A549 (cell line): ENCODE results near the gene VPS54. TPM values are rescaled to one million over a fixed set of nuclear protein-coding genes. Genes with fewer than 3 reads are reported as not detected.
"Not testable (repeated sequence)": the region's sequence is repeated elsewhere in the genome, so short reads cannot be mapped to it uniquely, and the experiment has no call there.

Source experiments
- ATAC-seq, 2 experiments: fragments of 200-7000 bp in 1 of 2; fragments of >200 bp in 1 of 2; cut with Nextera tagmentation in 1 of 2; cut with Tn5 transposase in 1 of 2; 3 replicates each; pipeline versions ENCODE4 v1.8.0 to v1.9.1; 2018 to 2020; ENCODE audit warnings: mild to moderate bottlenecking in 1 of 2, moderate library complexity in 1 of 2
- CTCF ChIA-PET: fragments of 300-600 bp; sonication (Branson Sonifier 250); formaldehyde crosslinking; extraction: SDS; loops from one replicate; lab custom pipeline; 2021; ENCODE audit warnings: antibody characterized with exemption, inconsistent platforms; lab: Yijun Ruan, JAX
- POLR2A ChIA-PET: fragments of 350-600 bp; formaldehyde crosslinking; extraction: SDS; loops from one replicate; lab custom pipeline; 2021; ENCODE audit warnings: antibody characterized with exemption, inconsistent platforms; lab: Yijun Ruan, JAX
- DNase-seq, 2 experiments: peaks; one replicate each; pipeline versions ENCODE4 v3.0.0 to v3.0.0-alpha.2; 2011 to 2016; ENCODE audit warnings: low read depth in 1 of 2, low spot score in 1 of 2
- FAIRE-seq: peaks from 2 replicates; lab custom pipeline; 2011; peaks lifted over from hg19 to GRCh38; lab: Jason Lieb, UNC
- H3K27ac ChIP-seq, 2 experiments: fragments of >200 bp; sonication (Bioruptor Twin); formaldehyde crosslinking; 3 replicates each; pipeline ENCODE4 v1.5.1; 2016 to 2017
- H3K4me1 ChIP-seq: fragments of >200 bp; sonication (Bioruptor Twin); formaldehyde crosslinking; 3 replicates; pipeline ENCODE4 v1.6.1; 2016
- H3K4me2 ChIP-seq: fragments of >200 bp; sonication (Bioruptor Twin); formaldehyde crosslinking; 3 replicates; pipeline ENCODE4 v1.6.1; 2016
- H3K4me3 ChIP-seq: fragments of >200 bp; sonication (Bioruptor Twin); formaldehyde crosslinking; 3 replicates; pipeline ENCODE4 v1.5.1; 2016
- H3K9me3 ChIP-seq: fragments of >200 bp; sonication (Bioruptor Twin); formaldehyde crosslinking; 3 replicates; pipeline ENCODE4 v1.6.1; 2016
- CBX2 ChIP-seq: fragments of 200-600 bp; sonication (generic); IDR thresholded peaks from 2 replicates; pipeline ENCODE4 v1.6.1; 2016; ENCODE audit warnings: low read depth, mild to moderate bottlenecking, borderline replicate concordance
- CHD2 ChIP-seq: fragments of 150-350 bp; IDR thresholded peaks from 2 replicates; pipeline ENCODE4 v1.6.1; 2014; ENCODE audit warnings: low read length; ENCODE audit not compliant: partially characterized antibody
- EP300 ChIP-seq, 2 experiments: fragments of >200 bp; sonication (Bioruptor Twin); formaldehyde crosslinking; IDR thresholded peaks; 2 replicates in 1 of 2; 3 replicates in 1 of 2; pipeline ENCODE4 v1.6.1; 2016 to 2017
- FOSB ChIP-seq: fragments of 250-450 bp; sonication (Bioruptor Pico); IDR thresholded peaks from 2 replicates; pipeline ENCODE4 v1.5.0; 2020; ENCODE audit warnings: mild to moderate bottlenecking, moderate library complexity
- FOXS1 ChIP-seq: fragments of 250-450 bp; sonication (Bioruptor Pico); IDR thresholded peaks from 2 replicates; pipeline ENCODE4 v1.5.0; 2020; ENCODE audit warnings: mild to moderate bottlenecking, moderate library complexity
- HDAC2 ChIP-seq: fragments of 200-600 bp; sonication (generic); IDR thresholded peaks from 2 replicates; pipeline ENCODE4 v1.6.1; 2016
- HOXA7 ChIP-seq: fragments of 250-450 bp; sonication (Bioruptor Pico); IDR thresholded peaks from 2 replicates; pipeline ENCODE4 v1.5.0; 2020; ENCODE audit warnings: mild to moderate bottlenecking, moderate library complexity
- JUNB ChIP-seq: fragments of >200 bp; sonication (Bioruptor Twin); formaldehyde crosslinking; IDR thresholded peaks from 2 replicates; pipeline ENCODE4 v1.6.1; 2016
- NPAS2 ChIP-seq: fragments of 250-450 bp; sonication (Bioruptor Pico); IDR thresholded peaks from 2 replicates; pipeline ENCODE4 v1.8.0; 2022; ENCODE audit warnings: mild to moderate bottlenecking, moderate library complexity, borderline replicate concordance
- NR3C1 ChIP-seq: fragments of >200 bp; sonication (Bioruptor Twin); formaldehyde crosslinking; IDR thresholded peaks from 3 replicates; pipeline ENCODE4 v1.6.1; 2017
- POLR2A ChIP-seq: IDR thresholded peaks from 2 replicates; pipeline ENCODE4 v1.6.1; 2012; ENCODE audit warnings: mild to moderate bottlenecking, low read length
- RARB ChIP-seq: fragments of 250-450 bp; sonication (Bioruptor Pico); IDR thresholded peaks from 2 replicates; pipeline ENCODE4 v1.8.0; 2021; ENCODE audit warnings: mild to moderate bottlenecking, moderate library complexity
- RCOR1 ChIP-seq: fragments of 150-350 bp; IDR thresholded peaks from 2 replicates; pipeline ENCODE4 v1.6.1; 2014; ENCODE audit warnings: antibody characterized with exemption, low read length, low read depth
- RFX5 ChIP-seq: fragments of 450-650 bp; IDR thresholded peaks from 2 replicates; pipeline ENCODE4 v1.7.1; 2014; ENCODE audit warnings: antibody characterized with exemption, mild to moderate bottlenecking, moderate library complexity
- TFCP2L1 ChIP-seq: fragments of 250-450 bp; sonication (Bioruptor Pico); IDR thresholded peaks from 2 replicates; pipeline ENCODE4 v1.5.0; 2021; ENCODE audit warnings: mild to moderate bottlenecking
- ZC3H11A ChIP-seq: fragments of 450-650 bp; IDR thresholded peaks from 2 replicates; pipeline ENCODE4 v1.6.1; 2014; ENCODE audit warnings: antibody characterized with exemption, mild to moderate bottlenecking
- ZFP36 ChIP-seq: fragments of 450-650 bp; IDR thresholded peaks from 2 replicates; pipeline ENCODE4 v1.6.1; 2014; ENCODE audit warnings: borderline replicate concordance; ENCODE audit not compliant: partially characterized antibody
- ZNF302 ChIP-seq: fragments of 250-450 bp; sonication (Bioruptor Pico); IDR thresholded peaks from 2 replicates; pipeline ENCODE4 v1.9.0; 2021; ENCODE audit warnings: inconsistent platforms, mild to moderate bottlenecking, moderate library complexity
- WGBS: methylation state at CpG from one replicate; pipeline ENCODE4 v1.1.6; 2017; ENCODE audit errors: missing lambda C conversion rate; 5-methylcytosine and 5-hydroxymethylcytosine counted together
- polyA plus RNA-seq, 4 experiments: library from polyadenylated mRNA; depleted of rRNA in 3 of 4; stranded (reverse); fragments of >200 nt; fragmentation: RNase III in 1 of 4; extraction: RNeasy Plus Mini Kit Qiagen cat#74134 plus additional on column Dnase treatment in 1 of 4; gene quantifications; 2 replicates in 3 of 4; 3 replicates in 1 of 4; pipeline ENCODE4 v1.2.3, GENCODE V29; 2011 to 2017
- TF ChIP-seq, protein P1 (sequence below): fragments of >200 bp; sonication (Bioruptor Twin); formaldehyde crosslinking; IDR thresholded peaks from 3 replicates; pipeline ENCODE4 v1.6.1; 2016
- TF ChIP-seq, protein P2 (sequence below): IDR thresholded peaks from 2 replicates; pipeline ENCODE4 v1.6.1; 2012
- TF ChIP-seq, protein P3 (sequence below): fragments of 150-350 bp; IDR thresholded peaks from 2 replicates; pipeline ENCODE4 v1.6.1; 2014; ENCODE audit warnings: low read depth, mild to moderate bottlenecking, low read length
- TF ChIP-seq, protein P4 (sequence below): fragments of >200 bp; sonication (Bioruptor Twin); formaldehyde crosslinking; IDR thresholded peaks from 2 replicates; pipeline ENCODE4 v1.6.1; 2016
- TF ChIP-seq, protein P5 (sequence below): IDR thresholded peaks from 2 replicates; pipeline ENCODE4 v1.6.1; 2012

Gene VPS54
- polyA plus RNA-seq, 2 of the 4 experiments (the other 2 are of a cell fraction): 15.0 to 32.5 TPM

DNA sequence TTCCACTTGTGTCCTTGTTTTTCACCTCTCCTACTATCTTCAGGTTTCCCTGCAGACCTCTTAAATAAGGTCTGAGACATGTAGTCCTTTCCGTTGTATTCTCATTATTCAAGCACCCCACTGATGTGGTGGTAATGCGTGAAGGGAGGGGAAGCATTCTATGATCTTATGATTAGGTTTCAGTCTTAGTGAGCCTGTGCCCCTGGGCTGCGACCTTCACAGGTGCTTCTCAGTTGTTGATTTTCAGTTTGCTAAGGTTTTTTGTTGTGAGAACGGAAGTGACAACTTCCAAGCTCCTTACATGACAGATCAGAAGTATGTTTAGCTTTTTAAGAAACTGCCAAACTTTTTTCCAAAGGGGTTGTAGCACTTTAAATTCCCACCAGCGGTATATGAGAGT lies 41.3 kb downstream of the VPS54 start:
- no peak overlapping the region for H3K27ac ChIP-seq
- 95% methylated on average over 5 of the region's 5 CpGs for WGBS
- H3K4me3 ChIP-seq: no peak overlapping the region
- DNase-seq (no peak), FAIRE-seq (no peak), ATAC-seq (no peak)
- POLR2A ChIA-PET: no interaction called here
- TF ChIP-seq NPAS2 (CRISPR knock-in tag) (no peak), EP300 (IDR thresholded peaks at IDR 0.05) (no peak), POLR2A (no peak), NR3C1 (no peak)
- TF ChIP-seq, protein P1, sequence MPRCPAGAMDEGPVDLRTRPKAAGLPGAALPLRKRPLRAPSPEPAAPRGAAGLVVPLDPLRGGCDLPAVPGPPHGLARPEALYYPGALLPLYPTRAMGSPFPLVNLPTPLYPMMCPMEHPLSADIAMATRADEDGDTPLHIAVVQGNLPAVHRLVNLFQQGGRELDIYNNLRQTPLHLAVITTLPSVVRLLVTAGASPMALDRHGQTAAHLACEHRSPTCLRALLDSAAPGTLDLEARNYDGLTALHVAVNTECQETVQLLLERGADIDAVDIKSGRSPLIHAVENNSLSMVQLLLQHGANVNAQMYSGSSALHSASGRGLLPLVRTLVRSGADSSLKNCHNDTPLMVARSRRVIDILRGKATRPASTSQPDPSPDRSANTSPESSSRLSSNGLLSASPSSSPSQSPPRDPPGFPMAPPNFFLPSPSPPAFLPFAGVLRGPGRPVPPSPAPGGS: no peak
- H3K4me2 ChIP-seq: no peak overlapping the region
- CTCF ChIA-PET: no interaction called here
- no peaks in the 10 kb centered on the region for H3K9me3 ChIP-seq
- peaks cover 17% of the 10 kb centered on the region; the same call in 2 of the 3 replicates for H3K4me1 ChIP-seq

DNA sequence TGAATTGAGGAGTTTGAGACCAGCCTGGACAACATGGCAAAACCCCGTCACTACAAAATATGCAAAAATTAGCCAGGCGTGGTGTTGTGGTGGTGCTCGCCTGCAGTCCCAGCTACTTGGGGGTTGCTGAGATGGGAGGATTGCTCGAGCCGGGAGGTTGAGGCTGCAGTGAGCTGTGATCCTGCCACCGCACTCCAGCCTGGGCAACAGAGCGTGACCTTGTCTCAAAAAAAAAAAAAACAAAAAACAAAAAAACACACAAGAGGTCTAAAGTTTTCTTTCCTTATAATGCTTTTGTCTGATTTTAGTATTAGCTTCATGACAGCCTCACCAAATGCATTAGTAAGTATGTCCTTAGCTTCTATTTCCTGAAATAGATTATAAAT lies 43.1 kb downstream of the VPS54 start:
- Histone ChIP-seq H3K4me1 (peaks cover under 1% of the 10 kb centered on the region; the same call in 2 of the 3 replicates), H3K27ac (no peak overlapping the region), H3K9me3 (no peaks in the 10 kb centered on the region), H3K4me2 (no peak overlapping the region), H3K4me3 (no peak overlapping the region)
- POLR2A ChIA-PET: no interaction called here
- no peak for FAIRE-seq
- DNase-seq: no peak
- ATAC-seq: no peak
- CTCF ChIA-PET: no interaction called here
- TF ChIP-seq HDAC2 (no peak), FOXS1 (CRISPR knock-in tag) (no peak), JUNB (no peak), EP300 (IDR thresholded peaks at IDR 0.05) (no peak), HOXA7 (no peak), ZFP36 (no peak), RFX5 (no peak), ZC3H11A (no peak), ZNF302 (CRISPR knock-in tag) (no peak), CBX2 (no peak), NPAS2 (CRISPR knock-in tag) (no peak), FOSB (CRISPR knock-in tag) (no peak), TFCP2L1 (CRISPR knock-in tag) (no peak), CHD2 (no peak)
- TF ChIP-seq, protein P2, sequence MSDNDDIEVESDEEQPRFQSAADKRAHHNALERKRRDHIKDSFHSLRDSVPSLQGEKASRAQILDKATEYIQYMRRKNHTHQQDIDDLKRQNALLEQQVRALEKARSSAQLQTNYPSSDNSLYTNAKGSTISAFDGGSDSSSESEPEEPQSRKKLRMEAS: no peak
- TF ChIP-seq, protein P3, sequence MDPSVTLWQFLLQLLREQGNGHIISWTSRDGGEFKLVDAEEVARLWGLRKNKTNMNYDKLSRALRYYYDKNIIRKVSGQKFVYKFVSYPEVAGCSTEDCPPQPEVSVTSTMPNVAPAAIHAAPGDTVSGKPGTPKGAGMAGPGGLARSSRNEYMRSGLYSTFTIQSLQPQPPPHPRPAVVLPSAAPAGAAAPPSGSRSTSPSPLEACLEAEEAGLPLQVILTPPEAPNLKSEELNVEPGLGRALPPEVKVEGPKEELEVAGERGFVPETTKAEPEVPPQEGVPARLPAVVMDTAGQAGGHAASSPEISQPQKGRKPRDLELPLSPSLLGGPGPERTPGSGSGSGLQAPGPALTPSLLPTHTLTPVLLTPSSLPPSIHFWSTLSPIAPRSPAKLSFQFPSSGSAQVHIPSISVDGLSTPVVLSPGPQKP: no peak
- TF ChIP-seq, protein P4, sequence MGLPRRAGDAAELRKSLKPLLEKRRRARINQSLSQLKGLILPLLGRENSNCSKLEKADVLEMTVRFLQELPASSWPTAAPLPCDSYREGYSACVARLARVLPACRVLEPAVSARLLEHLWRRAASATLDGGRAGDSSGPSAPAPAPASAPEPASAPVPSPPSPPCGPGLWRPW: no peak
- WGBS: 92% methylated on average over 7 of the region's 7 CpGs

DNA sequence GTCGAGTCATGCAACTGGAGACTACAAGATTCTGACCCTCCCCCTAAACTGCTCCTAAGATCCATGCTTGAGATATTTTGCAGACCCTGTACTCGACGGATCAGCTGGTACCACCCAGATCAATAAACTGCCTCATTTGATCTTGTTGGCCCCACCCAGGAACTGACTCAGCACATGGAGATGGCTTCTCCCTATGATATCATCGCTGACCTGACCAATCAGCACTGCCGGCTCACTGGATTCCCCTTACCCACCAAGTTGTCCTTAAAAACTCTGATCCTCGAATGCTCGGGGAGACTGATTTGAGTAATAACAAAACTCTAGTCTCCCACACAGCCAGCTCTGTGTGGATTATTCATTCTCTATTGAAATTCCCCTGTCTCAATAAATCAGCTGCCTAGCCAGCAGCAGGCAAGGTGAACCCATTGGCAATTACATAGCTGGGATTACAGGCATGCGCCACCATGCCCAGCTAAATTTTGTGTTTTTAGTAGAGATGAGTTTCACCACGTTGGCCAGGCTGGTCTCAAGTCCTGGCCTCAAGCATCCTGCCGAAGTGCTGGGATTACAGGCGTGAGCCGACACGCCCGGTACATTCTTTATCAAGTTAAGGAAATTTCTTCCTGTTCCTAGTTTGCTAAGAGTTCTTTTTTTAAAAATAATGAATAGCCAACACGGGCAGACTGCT lies 43.6 kb downstream of the VPS54 start:
- POLR2A ChIA-PET: no interaction called here
- CTCF ChIA-PET: interaction anchor here (2.4 kb wide), 1 partner anchor 10 kb away, joined by 8 read pairs; no protein-coding TSS in a partner anchor
- no peak for ATAC-seq

DNA sequence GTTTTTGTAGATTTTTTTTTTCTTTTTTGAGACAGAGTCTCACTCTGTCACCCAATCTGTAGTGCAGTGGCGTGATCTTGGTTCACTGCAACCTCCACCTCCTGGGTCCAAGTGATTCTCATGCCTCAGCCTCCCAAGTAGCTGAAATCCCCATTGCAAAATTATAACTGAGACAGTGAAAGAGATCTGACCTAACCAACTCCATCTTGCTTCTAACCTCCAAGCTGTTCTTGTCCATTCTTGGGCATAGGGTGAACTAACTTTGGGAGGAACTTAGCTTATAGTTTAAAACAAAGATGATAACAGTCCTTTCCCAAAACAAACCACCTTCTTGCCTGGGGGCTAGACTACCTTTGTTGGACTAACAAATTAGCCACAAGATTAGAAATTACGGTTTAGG lies 44.2 kb downstream of the VPS54 start:
- H3K4me2 ChIP-seq, DNase-seq, H3K4me3 ChIP-seq, ATAC-seq, POLR2A ChIA-PET, H3K27ac ChIP-seq, H3K4me1 ChIP-seq, H3K9me3 ChIP-seq, FAIRE-seq: not testable (repeated sequence)
- WGBS: 93% methylated on average over 2 of the region's 2 CpGs
- CTCF ChIA-PET: interaction anchor here (1.2 to 2.4 kb wide), 2 partner anchors 8 to 11 kb away, joined by 5 to 8 read pairs; no protein-coding TSS in a partner anchor

More for the DNA sequence above, 43.6 kb downstream of the VPS54 start:
- no peak for DNase-seq
- H3K4me3 ChIP-seq: no peak overlapping the region
- H3K4me1 ChIP-seq: no peaks in the 10 kb centered on the region
- no peak overlapping the region for H3K4me2 ChIP-seq
- H3K27ac ChIP-seq: no peak overlapping the region
- FAIRE-seq: no peak
- no peaks in the 10 kb centered on the region for H3K9me3 ChIP-seq
- TF ChIP-seq RARB (CRISPR knock-in tag) (no peak), EP300 (IDR thresholded peaks at IDR 0.05) (no peak), RCOR1 (no peak)
- TF ChIP-seq, protein P5, sequence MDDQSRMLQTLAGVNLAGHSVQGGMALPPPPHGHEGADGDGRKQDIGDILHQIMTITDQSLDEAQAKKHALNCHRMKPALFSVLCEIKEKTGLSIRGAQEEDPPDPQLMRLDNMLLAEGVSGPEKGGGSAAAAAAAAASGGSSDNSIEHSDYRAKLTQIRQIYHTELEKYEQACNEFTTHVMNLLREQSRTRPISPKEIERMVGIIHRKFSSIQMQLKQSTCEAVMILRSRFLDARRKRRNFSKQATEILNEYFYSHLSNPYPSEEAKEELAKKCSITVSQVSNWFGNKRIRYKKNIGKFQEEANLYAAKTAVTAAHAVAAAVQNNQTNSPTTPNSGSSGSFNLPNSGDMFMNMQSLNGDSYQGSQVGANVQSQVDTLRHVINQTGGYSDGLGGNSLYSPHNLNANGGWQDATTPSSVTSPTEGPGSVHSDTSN: no peak
- TF ChIP-seq, all 56 proteins: peak for 0
- 86% methylated on average over 15 of the region's 15 CpGs for WGBS
